AG09309 (cell line): ENCODE results near the gene CD69.

Experiments
- DNase-seq: peaks from one replicate; pipeline ENCODE4 v3.0.0-alpha.2; 2010; ENCODE audit warnings: low read depth
- H3K4me3 ChIP-seq: 2 replicates; pipeline ENCODE4 v1.5.1; 2011; ENCODE audit warnings: mild to moderate bottlenecking, low read depth, low read length, moderate library complexity; ENCODE audit not compliant: control insufficient read depth
- CTCF ChIP-seq: IDR thresholded peaks from 2 replicates; pipeline ENCODE4 v1.5.1; 2011; ENCODE audit warnings: mild to moderate bottlenecking, low read depth, low read length, inconsistent platforms; ENCODE audit not compliant: insufficient read depth, control insufficient read depth; ENCODE audit errors: missing control alignments

Gene CD69

GRCh38 chr12:9761419-9761781, 699 bp upstream of the CD69 start:
- no peak for TF ChIP-seq CTCF
- DNase-seq: no peak
- no peak overlapping the region for H3K4me3 ChIP-seq

- TF ChIP-seq CTCF: no peak
- no peak overlapping the region for H3K4me3 ChIP-seq
- no peak for DNase-seq
These were observed 581 bp downstream of the CD69 start for GRCh38 chr12:9760120-9760519.

- no peak for TF ChIP-seq CTCF
- no peak for DNase-seq
- no peak overlapping the region for H3K4me3 ChIP-seq
These were observed 1.0 kb downstream of the CD69 start for GRCh38 chr12:9759694-9760093.

- no peak for DNase-seq
- H3K4me3 ChIP-seq: no peak overlapping the region
These were observed 2.6 kb downstream of the CD69 start for GRCh38 chr12:9758119-9758518.

GRCh38 chr12:9757433-9758025, 3.2 kb downstream of the CD69 start:
- DNase-seq: no peak
- no peak for TF ChIP-seq CTCF
- no peak overlapping the region for H3K4me3 ChIP-seq

More at GRCh38 chr12:9758119-9758518, 2.6 kb downstream of the CD69 start:
- no peak for TF ChIP-seq CTCF

GRCh38 chr12:9756706-9757105, 4.0 kb downstream of the CD69 start:
- no peak for DNase-seq
- no peak overlapping the region for H3K4me3 ChIP-seq
- TF ChIP-seq CTCF: no peak

- no peak for TF ChIP-seq CTCF
- no peak for DNase-seq
- H3K4me3 ChIP-seq: no peak overlapping the region
These were observed 4.5 kb downstream of the CD69 start for GRCh38 chr12:9756170-9756569.
